H9 (cell line): ENCODE measurements around the gene ARHGEF12. TPM values are rescaled to one million over a fixed set of nuclear protein-coding genes. Genes with fewer than 3 reads are reported as not detected.

Source experiments
- DNase-seq: peaks from one replicate; pipeline ENCODE4 v3.0.0-alpha.2; 2017
- H2AFZ ChIP-seq: one replicate; pipeline ENCODE4 v1.6.1; 2013; ENCODE audit warnings: mild to moderate bottlenecking, low read length, control low read depth, moderate library complexity
- H2AK5ac ChIP-seq: 2 replicates; pipeline ENCODE4 v1.6.1; 2013; ENCODE audit warnings: low read length, control low read depth, mixed read lengths; ENCODE audit not compliant: insufficient read length
- H2BK120ac ChIP-seq: one replicate; pipeline ENCODE4 v1.6.1; 2013; ENCODE audit warnings: low read depth, mild to moderate bottlenecking, low read length, control low read depth, inconsistent platforms; ENCODE audit not compliant: poor library complexity, severe bottlenecking
- H2BK12ac ChIP-seq: 2 replicates; pipeline ENCODE4 v1.6.1; 2013; ENCODE audit warnings: low read length, control low read depth, mixed read lengths, low read depth; ENCODE audit not compliant: insufficient read length
- H2BK15ac ChIP-seq: 2 replicates; pipeline ENCODE4 v1.6.1; 2013; ENCODE audit warnings: low read depth, low read length, control low read depth
- H2BK20ac ChIP-seq: one replicate; pipeline ENCODE4 v1.6.1; 2013; ENCODE audit warnings: low read depth, mild to moderate bottlenecking, low read length, control low read depth, inconsistent platforms; ENCODE audit not compliant: poor library complexity, severe bottlenecking
- H2BK5ac ChIP-seq: 2 replicates; pipeline ENCODE4 v1.6.1; 2013; ENCODE audit warnings: low read length, control low read depth, mixed read lengths; ENCODE audit not compliant: insufficient read length
- H3K14ac ChIP-seq: 2 replicates; pipeline ENCODE4 v1.6.1; 2013; ENCODE audit warnings: low read length, control low read depth; ENCODE audit not compliant: insufficient read depth
- H3K18ac ChIP-seq: 2 replicates; pipeline ENCODE4 v1.6.1; 2013; ENCODE audit warnings: low read depth, mild to moderate bottlenecking, mixed read lengths, low read length, control low read depth; ENCODE audit not compliant: insufficient read length
- H3K23ac ChIP-seq: 2 replicates; pipeline ENCODE4 v1.6.1; 2013; ENCODE audit warnings: low read length, control low read depth, mixed read lengths, low read depth; ENCODE audit not compliant: insufficient read length
- H3K23me2 ChIP-seq: 2 replicates; pipeline ENCODE4 v1.6.1; 2013; ENCODE audit warnings: low read depth, mild to moderate bottlenecking, mixed read lengths, low read length, control low read depth; ENCODE audit not compliant: insufficient read length, poor library complexity, severe bottlenecking
- H3K27ac ChIP-seq: 2 replicates; pipeline ENCODE4 v1.5.1; 2013; ENCODE audit warnings: low read length, control low read depth, mixed read lengths, low read depth; ENCODE audit not compliant: insufficient read length
- H3K27me3 ChIP-seq: 2 replicates; pipeline ENCODE4 v1.6.1; 2013; ENCODE audit warnings: low read length, control low read depth, inconsistent platforms; ENCODE audit not compliant: insufficient read depth
- H3K4ac ChIP-seq: 2 replicates; pipeline ENCODE4 v1.6.1; 2013; ENCODE audit warnings: low read depth, mild to moderate bottlenecking, control low read depth, inconsistent platforms, low read length, moderate library complexity
- H3K4me1 ChIP-seq: 2 replicates; pipeline ENCODE4 v1.6.1; 2013; ENCODE audit warnings: low read length, control low read depth, inconsistent platforms; ENCODE audit not compliant: insufficient read depth
- H3K4me2 ChIP-seq: 2 replicates; pipeline ENCODE4 v1.6.1; 2013; ENCODE audit warnings: low read length, control low read depth, mixed read lengths; ENCODE audit not compliant: insufficient read length, insufficient read depth
- H3K56ac ChIP-seq: 2 replicates; pipeline ENCODE4 v1.6.1; 2013; ENCODE audit warnings: low read depth, mild to moderate bottlenecking, mixed read lengths, low read length, control low read depth; ENCODE audit not compliant: insufficient read length
- H3K79me1 ChIP-seq: 2 replicates; pipeline ENCODE4 v1.6.1; 2013; ENCODE audit warnings: low read depth, mild to moderate bottlenecking, moderate library complexity, low read length, control low read depth, inconsistent platforms; ENCODE audit not compliant: insufficient read depth, poor library complexity, severe bottlenecking
- H3K79me2 ChIP-seq: 2 replicates; pipeline ENCODE4 v1.6.1; 2013; ENCODE audit warnings: low read length, control low read depth, inconsistent platforms; ENCODE audit not compliant: insufficient read depth
- H3K9ac ChIP-seq: 2 replicates; pipeline ENCODE4 v1.6.1; 2013; ENCODE audit warnings: low read length, control low read depth, mixed read lengths; ENCODE audit not compliant: insufficient read length; ENCODE audit errors: extremely low read depth
- H3K9me3 ChIP-seq: one replicate; pipeline ENCODE4 v1.6.1; 2013; ENCODE audit warnings: low read depth, low read length, inconsistent platforms; ENCODE audit not compliant: control insufficient read depth
- H3T11ph ChIP-seq: one replicate; pipeline ENCODE4 v1.6.1; 2013; ENCODE audit warnings: mild to moderate bottlenecking, low read length, control low read depth, inconsistent platforms
- H4K20me1 ChIP-seq: one replicate; pipeline ENCODE4 v1.6.1; 2013; ENCODE audit not compliant: control insufficient read depth, insufficient read length, insufficient read depth
- H4K5ac ChIP-seq: 2 replicates; pipeline ENCODE4 v1.6.1; 2013; ENCODE audit warnings: low read depth, mild to moderate bottlenecking, mixed read lengths, low read length, control low read depth; ENCODE audit not compliant: insufficient read length
- H4K8ac ChIP-seq: replicated peaks from 2 replicates; pipeline ENCODE4 v1.6.1; 2013; ENCODE audit warnings: low read length, control low read depth, mixed read lengths, low read depth; ENCODE audit not compliant: insufficient read length
- H4K91ac ChIP-seq: 2 replicates; pipeline ENCODE4 v1.6.1; 2013; ENCODE audit warnings: low read depth, mild to moderate bottlenecking, moderate library complexity, mixed read lengths, low read length, control low read depth; ENCODE audit not compliant: insufficient read length
- H3K27ac Mint-ChIP-seq, 3 experiments: 2 replicates in 2 of 3; 3 replicates in 1 of 3; pipeline ENCODE4 v1.8.0; 2020 to 2021; ENCODE audit warnings: mixed read lengths in 3 of 3, mild to moderate bottlenecking in 1 of 3, moderate library complexity in 1 of 3
- H3K27me3 Mint-ChIP-seq: 2 replicates; pipeline ENCODE4 v1.8.0; 2021; ENCODE audit warnings: low read depth, mild to moderate bottlenecking, moderate library complexity, mixed read lengths
- H3K36me3 Mint-ChIP-seq, 3 experiments: 2 replicates in 2 of 3; 3 replicates in 1 of 3; pipeline ENCODE4 v1.8.0; 2020 to 2021; ENCODE audit warnings: low read depth in 3 of 3, mixed read lengths in 3 of 3; ENCODE audit not compliant: insufficient read depth in 1 of 3
- H3K4me1 Mint-ChIP-seq, 2 experiments: 2 replicates each; pipeline ENCODE4 v1.8.0; 2020; ENCODE audit warnings: mixed read lengths in 2 of 2
- H3K4me3 Mint-ChIP-seq, 2 experiments: 2 replicates in 1 of 2; 3 replicates in 1 of 2; pipeline ENCODE4 v1.8.0; 2020 to 2021; ENCODE audit warnings: mild to moderate bottlenecking in 2 of 2, mixed read lengths in 2 of 2, moderate library complexity in 1 of 2
- H3K9me3 Mint-ChIP-seq, 2 experiments: 2 replicates in 1 of 2; 3 replicates in 1 of 2; pipeline ENCODE4 v1.8.0; 2020; ENCODE audit warnings: mild to moderate bottlenecking in 2 of 2, mixed read lengths in 2 of 2, moderate library complexity in 1 of 2
- CTCF ChIP-seq: fragments of 200-600 bp; sonication (generic); conservative IDR thresholded peaks from 3 replicates; pipeline ENCODE4 v1.8.0; 2021; ENCODE audit warnings: antibody characterized with exemption, mild to moderate bottlenecking
- WGBS: extraction: QIAGEN DNeasy Blood & Tissue Kit; methylation state at CpG from one replicate; pipeline ENCODE4 v1.1.7; 2013; ENCODE audit warnings: missing lambda C conversion rate, low lambda C conversion rate, mixed read lengths; ENCODE audit not compliant: insufficient read length; ENCODE audit errors: extremely low coverage; 5-methylcytosine and 5-hydroxymethylcytosine counted together
- total RNA-seq: library from RNA; stranded (reverse); gene quantifications from 2 replicates; pipeline ENCODE4 v1.2.1, GENCODE V29; 2021

The ARHGEF12 gene
- total RNA-seq, 1 experiment from 2014 or later: 27.0 TPM

- no peaks in the 10 kb centered on the region for H4K20me1 ChIP-seq
- no peak overlapping the region for H3K4me2 ChIP-seq
- H3K9ac ChIP-seq: no peak overlapping the region
- no peak for DNase-seq
- no peak overlapping the region for H2AFZ ChIP-seq
- H3K56ac ChIP-seq: no peak overlapping the region
- no peak overlapping the region for H2BK20ac ChIP-seq
- no peak overlapping the region for H3K27ac ChIP-seq
- no peak overlapping the region for H3K4ac ChIP-seq
- no CpG with 5 or more reads among the region's 11 CpGs for WGBS
- H2BK15ac ChIP-seq: no peak overlapping the region
- H3K9me3 ChIP-seq: no peaks in the 10 kb centered on the region
- H3K79me1 ChIP-seq: no peaks in the 10 kb centered on the region
- no peak overlapping the region for H3K14ac ChIP-seq
- no peaks in the 10 kb centered on the region for H3K23me2 ChIP-seq
- H2BK12ac ChIP-seq: no peak overlapping the region
- H3K18ac ChIP-seq: no peak overlapping the region
- H3T11ph ChIP-seq: no peak overlapping the region
- no peak overlapping the region for H4K91ac ChIP-seq
- H2AK5ac ChIP-seq: no peak overlapping the region
- no peak overlapping the region for H3K4me3 Mint-ChIP-seq
- no peaks in the 10 kb centered on the region for H3K27me3 ChIP-seq
- H3K36me3 Mint-ChIP-seq: no peaks in the 10 kb centered on the region; a peak in 1 of 7 replicates
- no peak overlapping the region for H3K27ac Mint-ChIP-seq
- no peak overlapping the region for H4K5ac ChIP-seq
- peaks cover 16% of the 10 kb centered on the region for H3K27me3 Mint-ChIP-seq
- H2BK5ac ChIP-seq: no peak overlapping the region
- no peak overlapping the region for H3K23ac ChIP-seq
- peaks cover 5% of the 10 kb centered on the region; the same call in 1 of the 2 replicates for H3K4me1 ChIP-seq
- H3K9me3 Mint-ChIP-seq: no peaks in the 10 kb centered on the region
- no peak for TF ChIP-seq CTCF
- H3K4me1 Mint-ChIP-seq: peaks cover 35 to 45% of the 10 kb centered on the region in 2 experiments
- H4K8ac ChIP-seq: no peak overlapping the region
- no peak overlapping the region for H2BK120ac ChIP-seq
- H3K79me2 ChIP-seq: no peaks in the 10 kb centered on the region
These were observed 185.8 kb downstream of the ARHGEF12 start for GRCh38 chr11:120522021-120522420.
